Adrenal gland (tissue), 12 donors: ENCODE results near the gene ZIC3. TPM values are rescaled to one million over a fixed set of nuclear protein-coding genes. Genes with fewer than 3 reads are reported as not detected.

Experiments
- DNase-seq, 7 donors: peaks; one replicate each; pipeline ENCODE4 v3.0.0-alpha.2; 2019 to 2020
- H3K27ac ChIP-seq, 5 donors: fragments of 200-600 bp; sonication (generic) in 4 of 5; 1 replicate in 3 of 5; 2 replicates in 2 of 5; pipeline versions ENCODE4 v1.5.1 to v1.8.0; 2016 to 2020; ENCODE audit warnings: mild to moderate bottlenecking in 1 of 5
- H3K27me3 ChIP-seq: fragments of 200-600 bp; 2 replicates; pipeline ENCODE4 v1.8.0; 2021
- H3K36me3 ChIP-seq, 2 donors: fragments of 200-600 bp; replicated peaks in 1 of 2; 1 replicate in 1 of 2; 2 replicates in 1 of 2; pipeline versions ENCODE4 v1.5.1 to v1.8.0; 2018 to 2022
- H3K4me1 ChIP-seq, 2 donors: fragments of 200-600 bp; replicated peaks in 1 of 2; 1 replicate in 1 of 2; 2 replicates in 1 of 2; pipeline versions ENCODE4 v1.5.1 to v1.8.0; 2018 to 2021
- H3K4me3 ChIP-seq, 4 donors: fragments of 200-600 bp; sonication (generic) in 3 of 4; one replicate each; pipeline ENCODE4 v1.5.1; 2016 to 2018
- H3K9me3 ChIP-seq, 3 donors: fragments of 200-600 bp; sonication (generic) in 1 of 3; replicated peaks in 1 of 3; 1 replicate in 2 of 3; 2 replicates in 1 of 3; pipeline versions ENCODE4 v1.5.1 to v1.8.0; 2016 to 2021
- POLR2A ChIP-seq, 2 donors: fragments of 450-650 bp; IDR thresholded peaks; one replicate each; pipeline ENCODE4 v1.6.1; 2017; ENCODE audit warnings: antibody characterized with exemption in 2 of 2, mild to moderate bottlenecking in 2 of 2, moderate library complexity in 1 of 2
- WGBS, 4 donors: extraction: QIAGEN DNeasy Blood & Tissue Kit in 2 of 4; methylation state at CpG; one replicate each; pipeline versions ENCODE4 v1.1.5 to v1.1.7; 2013 to 2017; 5-methylcytosine and 5-hydroxymethylcytosine counted together
- intact Hi-C, 2 donors: fragments of 100-400 bp; cut with DNase I; formaldehyde crosslinking; loops; one replicate each; pipeline versions ENCODE4 v1.14.1 to v1.15.0; 2022 to 2023
- polyA plus RNA-seq, 3 donors: library from polyadenylated mRNA; stranded (reverse); fragments of 200-250 nt in 2 of 3; fragments of 350-450 nt in 1 of 3; fragmentation: Illumina TruSeq in 1 of 3; extraction: RNeasy Lipid Tissue Mini Kit (QIAGEN cat#74804) in 1 of 3; gene quantifications; one replicate each; pipeline ENCODE4 v1.2.3, GENCODE V29; 2013 to 2014
- total RNA-seq, 9 donors: library from RNA; depleted of rRNA in 4 of 9; stranded (reverse); fragments of >200 nt in 4 of 9; fragments of 120-200 nt in 1 of 9; fragmentation: NEBNext Ultra II Directional in 1 of 9; extraction: Animal tissue kit (Norgen Biotek cat#: 25700) in 1 of 9; gene quantifications; one replicate each; pipeline versions ENCODE4 v1.1.0 to v1.2.4, GENCODE V29; 2013 to 2023
- TF ChIP-seq, protein P1 (sequence below), 6 experiments: fragments of 450-650 bp in 4 of 6; fragments of 200-600 bp in 2 of 6; sonication (generic) in 1 of 6; IDR thresholded peaks; 1 replicate in 5 of 6; 2 replicates in 1 of 6; pipeline versions ENCODE4 v1.5.1 to v1.8.0; 2016 to 2021; ENCODE audit warnings: antibody characterized with exemption in 6 of 6, mild to moderate bottlenecking in 2 of 6, moderate library complexity in 1 of 6
- donor health status: healthy with polysubstance abuse.
- donor health status: Bipolar disorder and iron deficiency.
- donor health status: DM: yes; HTN: yes; CAD: no.
- donor health status: DM: no; HTN: no; CAD: no.
- donor health status: DM: no; HTN: no; CAD: no.
- donor health status: DM: yes; HTN: yes; CAD: no.

The ZIC3 gene
- total and polyA plus RNA-seq, 12 donors, result 0.08 TPM; not detected in 11

GRCh38 chrX:137562096-137562495 lies 3.8 kb upstream of the ZIC3 start:
- TF ChIP-seq, protein P1, sequence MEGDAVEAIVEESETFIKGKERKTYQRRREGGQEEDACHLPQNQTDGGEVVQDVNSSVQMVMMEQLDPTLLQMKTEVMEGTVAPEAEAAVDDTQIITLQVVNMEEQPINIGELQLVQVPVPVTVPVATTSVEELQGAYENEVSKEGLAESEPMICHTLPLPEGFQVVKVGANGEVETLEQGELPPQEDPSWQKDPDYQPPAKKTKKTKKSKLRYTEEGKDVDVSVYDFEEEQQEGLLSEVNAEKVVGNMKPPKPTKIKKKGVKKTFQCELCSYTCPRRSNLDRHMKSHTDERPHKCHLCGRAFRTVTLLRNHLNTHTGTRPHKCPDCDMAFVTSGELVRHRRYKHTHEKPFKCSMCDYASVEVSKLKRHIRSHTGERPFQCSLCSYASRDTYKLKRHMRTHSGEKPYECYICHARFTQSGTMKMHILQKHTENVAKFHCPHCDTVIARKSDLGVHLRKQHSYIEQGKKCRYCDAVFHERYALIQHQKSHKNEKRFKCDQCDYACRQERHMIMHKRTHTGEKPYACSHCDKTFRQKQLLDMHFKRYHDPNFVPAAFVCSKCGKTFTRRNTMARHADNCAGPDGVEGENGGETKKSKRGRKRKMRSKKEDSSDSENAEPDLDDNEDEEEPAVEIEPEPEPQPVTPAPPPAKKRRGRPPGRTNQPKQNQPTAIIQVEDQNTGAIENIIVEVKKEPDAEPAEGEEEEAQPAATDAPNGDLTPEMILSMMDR (IDR thresholded peaks at IDR 0.05), result no peak
- no peak for TF ChIP-seq POLR2A (IDR thresholded peaks at IDR 0.05)
- Histone ChIP-seq H3K4me1 (peaks cover under 1 to 4% of the 10 kb centered on the region in 2 donors), H3K9me3 (no peaks in the 10 kb centered on the region), H3K4me3 (no peak overlapping the region), H3K36me3 (no peaks in the 10 kb centered on the region), H3K27ac (no peak overlapping the region), H3K27me3 (peaks cover 53% of the 10 kb centered on the region)
- intact Hi-C loops, result no loop called here
- DNase-seq, result no peak
- 3 to 22% (median 11%) methylated on average over 8 of the region's 8 CpGs for WGBS, 4 donors

DNA sequence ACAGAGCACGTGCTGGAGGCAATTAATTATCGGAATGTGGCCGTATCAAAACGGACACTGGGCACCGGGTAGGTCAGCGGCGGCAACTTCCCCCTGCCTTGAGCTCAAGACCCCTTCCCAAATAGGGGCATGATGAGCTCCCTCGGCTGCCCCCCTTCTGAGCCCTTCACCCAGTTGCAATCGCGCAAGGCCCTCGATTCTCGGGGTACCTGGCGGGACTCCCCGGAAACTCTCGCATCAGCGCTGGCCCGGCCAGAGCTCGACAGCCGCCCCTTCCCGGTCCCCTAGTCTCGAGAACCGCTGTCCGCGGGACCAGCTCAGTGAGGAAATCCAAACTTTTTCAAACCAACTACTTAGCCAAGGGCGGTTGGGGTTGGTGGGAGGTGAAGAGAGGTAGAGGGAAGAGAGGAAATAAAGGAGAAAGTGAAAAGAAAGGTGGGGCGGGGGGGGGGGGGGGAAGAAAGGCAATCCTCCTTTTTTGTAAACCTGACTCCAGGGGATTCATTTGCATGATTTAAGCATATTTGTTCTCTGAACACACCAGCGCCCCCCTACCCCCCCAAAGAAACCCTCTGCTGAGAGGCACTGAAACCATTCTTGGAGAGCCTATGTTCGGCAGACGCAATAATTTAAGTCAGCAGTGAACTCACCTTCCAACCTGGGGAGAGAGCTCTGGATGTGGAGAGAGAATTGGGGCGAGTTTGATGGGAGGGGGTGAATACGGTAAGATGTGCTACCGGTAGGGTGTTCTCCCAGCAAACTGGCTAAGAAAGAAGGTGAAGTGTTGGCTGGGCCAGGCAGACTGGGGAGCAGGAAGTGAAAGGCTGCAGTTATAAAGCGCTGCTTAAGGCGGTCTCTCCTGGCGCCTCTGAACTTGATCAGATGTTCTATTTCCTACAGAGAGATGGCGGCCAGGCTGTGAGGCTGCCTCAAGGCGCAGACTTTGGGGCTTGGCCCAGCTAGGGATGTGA lies 2.0 kb upstream of the ZIC3 start:
- no peak for TF ChIP-seq POLR2A (IDR thresholded peaks at IDR 0.05)
- TF ChIP-seq, protein P1 (IDR thresholded peaks at IDR 0.05), result no peak
- H3K27me3 ChIP-seq, result peaks cover 62% of the 10 kb centered on the region
- WGBS, 4 donors, result 6 to 38% (median 16%) methylated on average over 11 to 37 of the region's 37 CpGs
- H3K4me3 ChIP-seq, result no peak overlapping the region
- intact Hi-C loops, result no loop called here
- no peak overlapping the region for H3K27ac ChIP-seq
- H3K36me3 ChIP-seq, result no peaks in the 10 kb centered on the region
- DNase-seq, result no peak
- no peaks in the 10 kb centered on the region for H3K9me3 ChIP-seq
- peaks cover 3 to 4% of the 10 kb centered on the region in 2 donors for H3K4me1 ChIP-seq

GRCh38 chrX:137565318-137565904 lies 516 bp upstream of the ZIC3 start:
- Histone ChIP-seq H3K4me1 (peaks cover 3 to 4% of the 10 kb centered on the region in 2 donors), H3K9me3 (no peaks in the 10 kb centered on the region), H3K27ac (no peak overlapping the region), H3K4me3 (peak overlapping the region in 1 of 4 donors; percentile 63), H3K27me3 (peaks cover 75% of the 10 kb centered on the region), H3K36me3 (no peaks in the 10 kb centered on the region)
- 0 to 32% (median 13%) methylated on average over 6 to 54 of the region's 54 CpGs for WGBS, 4 donors
- TF ChIP-seq, protein P1 (IDR thresholded peaks at IDR 0.05), result no peak
- no peak for TF ChIP-seq POLR2A (IDR thresholded peaks at IDR 0.05)
- DNase-seq, result no peak
- intact Hi-C loops, result no loop called here
